Fibroblast of the aortic adventitia (primary cell): ENCODE results near the gene FOSL1. TPM values are rescaled to one million over a fixed set of nuclear protein-coding genes. Genes with fewer than 3 reads are reported as not detected.

Source experiments
- DNase-seq: peaks from one replicate; pipeline ENCODE4 v3.0.0-alpha.2; 2010; ENCODE audit warnings: low read depth
- H3K4me3 ChIP-seq: 2 replicates; pipeline ENCODE4 v1.5.1; 2011; ENCODE audit warnings: low read depth, mild to moderate bottlenecking, control low read depth, low read length, moderate library complexity
- CTCF ChIP-seq: IDR thresholded peaks from 2 replicates; pipeline ENCODE4 v1.5.1; 2011; ENCODE audit warnings: mild to moderate bottlenecking, low read length, control low read depth, inconsistent platforms; ENCODE audit not compliant: insufficient read depth
- total RNA-seq: library from RNA; depleted of rRNA; stranded (reverse); fragments of >200 nt; gene quantifications from 2 replicates; pipeline ENCODE4 v1.2.3, GENCODE V29; 2012; ENCODE audit warnings: low replicate concordance

Gene FOSL1
- total RNA-seq, 1 donor = 73.9 TPM

- DNase-seq = no peak
- TF ChIP-seq CTCF = no peak
- H3K4me3 ChIP-seq = peak overlapping the region; percentile 83
These were observed 20.9 kb upstream of the FOSL1 start for GRCh38 chr11:65921033-65921555.

- H3K4me3 ChIP-seq = peak overlapping the region; percentile 83
- DNase-seq = no peak
- TF ChIP-seq CTCF = no peak
These were observed 20.2 kb upstream of the FOSL1 start for GRCh38 chr11:65920372-65920802.

- DNase-seq = no peak
- peak overlapping the region; percentile 83 for H3K4me3 ChIP-seq
- TF ChIP-seq CTCF = no peak
These were observed 19.6 kb upstream of the FOSL1 start for GRCh38 chr11:65919573-65920371.

GRCh38 chr11:65919141-65919572 is 19.0 kb upstream of the FOSL1 start, which contains the start of gene DRAP1:
TSS of gene DRAP1 (plus strand) at chr11:65919426. CDS start at chr11:65919502, 76 bp downstream.
- peak; percentile 97 for DNase-seq

GRCh38 chr11:65918211-65919140 is 18.3 kb upstream of the FOSL1 start, which contains the start of gene C11orf68:
TSS of gene C11orf68 (minus strand) at chr11:65919062. CDS start at chr11:65919031, 31 bp downstream.
- no peak for DNase-seq
- peak within 1 kb of the TSS; percentile 92 for H3K4me3 ChIP-seq
- no peak for TF ChIP-seq CTCF

More at GRCh38 chr11:65919141-65919572, 19.0 kb upstream of the FOSL1 start, which contains the start of gene DRAP1:
- no peak for TF ChIP-seq CTCF
- peak within 1 kb of the TSS; percentile 92 for H3K4me3 ChIP-seq
